IPS DF 19.7 (cell line): ENCODE measurements around the gene RPLP1.
A peak's percentile ranks its signal among the peaks of the same experiment; 100 is the strongest.

Experiments used
- DNase-seq: peaks from one replicate; pipeline ENCODE4 v3.0.0-alpha.2; 2013; ENCODE audit warnings: low read depth, low spot score

The RPLP1 gene

DNA sequence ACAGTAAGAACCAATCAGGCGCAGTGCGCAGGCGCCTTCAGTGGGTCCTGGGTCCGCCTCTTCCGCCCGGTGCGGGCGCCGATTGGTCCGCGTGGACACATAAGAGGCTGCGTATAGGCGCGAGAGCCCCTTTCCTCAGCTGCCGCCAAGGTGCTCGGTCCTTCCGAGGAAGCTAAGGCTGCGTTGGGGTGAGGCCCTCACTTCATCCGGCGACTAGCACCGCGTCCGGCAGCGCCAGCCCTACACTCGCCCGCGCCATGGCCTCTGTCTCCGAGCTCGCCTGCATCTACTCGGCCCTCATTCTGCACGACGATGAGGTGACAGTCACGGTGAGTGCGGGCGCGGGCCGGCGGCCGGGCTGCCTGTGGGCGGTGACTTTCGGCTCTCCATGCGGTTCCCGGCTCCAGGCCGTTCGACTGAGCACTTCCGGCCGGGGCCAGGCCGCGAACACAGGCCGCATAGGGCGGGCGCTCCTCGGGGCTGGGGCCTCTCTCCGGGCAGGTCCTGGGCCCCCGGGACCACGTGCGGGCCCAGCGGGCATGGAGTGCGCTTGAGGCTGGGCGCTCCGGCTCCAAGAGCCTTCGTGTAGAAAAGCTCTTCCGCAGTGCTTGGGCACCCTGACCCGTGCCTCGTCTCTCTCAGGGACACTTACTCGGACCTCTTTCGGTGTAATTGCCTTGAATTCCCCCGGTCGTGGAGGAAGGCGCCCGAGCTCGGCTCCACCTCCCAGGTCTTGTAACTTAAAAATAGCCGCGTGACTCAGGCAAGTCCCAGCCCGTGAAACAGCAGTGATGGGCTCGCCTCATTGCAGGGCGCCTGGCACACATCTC is at the start of gene RPLP1:
RPLP1 (plus strand) TSS at position 127 of the 830 bp plus-strand sequence; CDS start at position 258, 131 bp downstream.
- peak; percentile 72 for DNase-seq

DNA sequence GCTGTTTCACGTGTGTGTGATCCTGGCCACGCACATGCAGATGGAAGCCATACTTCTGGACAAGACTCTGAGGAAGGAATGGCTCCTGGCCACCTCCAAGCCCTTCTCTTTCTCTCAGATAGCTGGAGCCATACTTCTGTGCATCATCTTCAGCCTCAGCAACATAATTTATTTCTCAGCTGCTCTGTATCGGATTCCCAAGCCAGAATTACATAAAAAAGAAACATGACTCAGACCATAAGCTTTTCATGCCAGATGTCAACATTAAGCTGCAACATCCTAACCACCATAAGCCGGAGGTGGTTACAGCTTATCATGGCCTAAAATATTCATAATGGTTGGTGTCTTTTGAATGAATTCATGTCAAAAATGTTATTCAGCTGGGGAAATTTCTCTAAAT is 49.0 kb upstream of the RPLP1 start:
- no peak for DNase-seq

DNA sequence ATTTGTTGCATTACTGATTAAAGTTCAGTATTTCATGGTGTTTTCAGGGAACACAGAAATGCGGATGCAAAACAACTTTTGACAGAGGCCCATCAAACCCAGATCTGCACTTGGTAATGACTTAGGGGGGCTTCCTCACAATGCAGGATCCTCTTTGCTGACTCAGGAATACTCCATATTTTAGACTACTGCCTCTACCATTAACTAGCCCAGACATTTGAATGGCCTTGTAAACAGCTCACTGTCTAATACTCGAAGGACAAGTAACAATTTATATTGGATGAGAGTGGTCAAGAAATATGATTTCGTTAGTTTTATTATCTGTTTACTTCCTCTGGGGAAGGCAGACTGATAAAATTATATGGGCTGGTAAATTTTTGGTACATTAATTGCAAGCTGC is 47.5 kb upstream of the RPLP1 start:
- DNase-seq, result no peak

DNA sequence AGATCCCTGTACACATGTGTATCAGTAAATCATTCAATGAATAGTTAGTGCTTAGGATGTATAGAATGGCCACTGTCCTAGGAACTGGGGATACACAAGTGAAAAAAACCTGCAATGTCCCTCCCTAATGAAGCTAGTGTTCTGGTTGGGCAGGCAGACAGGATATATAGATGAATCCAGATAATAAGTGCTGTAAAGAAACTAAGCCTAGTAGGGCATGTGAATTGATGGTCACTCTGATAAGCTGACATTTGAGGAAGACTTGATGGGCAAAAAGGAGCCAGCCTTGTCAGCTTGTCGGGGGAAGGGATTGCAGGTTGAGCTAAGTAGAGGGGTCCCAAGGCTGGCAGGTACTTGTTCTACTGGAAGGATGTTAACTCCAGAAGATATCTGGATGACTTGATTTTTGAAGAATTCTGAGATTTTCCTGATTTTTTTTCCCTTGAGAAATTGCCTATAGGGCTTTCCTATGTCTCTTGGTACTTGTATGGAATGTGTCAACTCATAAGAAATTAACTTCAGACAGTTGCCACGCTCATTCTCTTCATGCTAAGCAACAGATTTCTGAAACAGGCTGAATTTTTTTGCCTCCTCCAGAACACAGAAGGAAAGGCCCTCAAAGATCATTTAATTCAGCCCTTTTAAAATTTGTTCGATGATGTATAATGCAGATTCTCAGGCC is 44.8 kb upstream of the RPLP1 start:
- no peak for DNase-seq

DNA sequence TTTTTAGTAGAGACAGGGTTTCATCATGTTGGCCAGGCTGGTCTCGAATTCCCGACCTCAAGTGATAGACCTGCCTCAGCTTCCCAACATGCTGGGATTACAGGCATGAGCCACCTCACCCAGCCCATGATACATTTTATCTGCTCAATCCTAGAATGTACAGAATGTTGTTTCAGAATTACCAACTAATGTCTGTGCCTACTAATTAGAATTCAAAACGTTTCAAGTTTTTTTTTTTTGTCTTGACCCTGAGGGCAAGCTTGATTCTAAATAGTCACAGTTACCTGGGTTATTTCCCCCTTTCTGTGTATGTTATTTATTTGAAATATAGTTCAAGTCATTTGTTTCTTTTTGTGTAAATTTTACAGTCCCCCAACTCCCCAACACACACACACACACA is 43.8 kb upstream of the RPLP1 start:
- DNase-seq, result no peak

DNA sequence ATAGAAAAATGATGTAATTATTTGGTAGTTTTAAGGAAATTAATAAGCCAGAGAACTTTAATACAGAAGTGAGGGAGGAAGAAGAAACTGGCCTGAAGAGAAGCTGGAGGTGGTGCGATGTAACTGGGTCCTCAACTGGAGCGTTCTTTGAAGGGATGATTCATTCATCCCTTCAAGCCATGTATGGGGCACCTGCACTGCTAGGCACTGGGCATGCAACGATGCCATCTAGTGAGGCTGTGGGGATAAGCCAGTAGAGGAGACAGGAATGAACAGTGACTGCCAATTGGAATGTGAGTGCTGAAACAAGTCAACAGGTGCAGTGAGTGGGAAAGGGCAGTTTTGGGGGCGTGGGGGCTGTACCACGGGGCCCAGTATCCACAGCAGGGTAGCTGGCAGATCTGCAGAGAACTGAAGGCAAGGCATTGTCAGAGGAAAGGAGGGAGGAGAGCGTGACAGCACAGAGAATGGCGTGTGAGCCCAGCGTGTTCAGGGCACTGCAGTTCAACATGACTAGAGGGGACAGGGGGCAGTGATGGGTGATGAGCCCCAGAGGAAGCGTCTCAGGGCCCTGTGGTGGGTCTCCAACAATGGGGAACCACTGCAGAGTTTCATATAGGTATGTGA is 42.3 kb upstream of the RPLP1 start:
- no peak for DNase-seq

DNA sequence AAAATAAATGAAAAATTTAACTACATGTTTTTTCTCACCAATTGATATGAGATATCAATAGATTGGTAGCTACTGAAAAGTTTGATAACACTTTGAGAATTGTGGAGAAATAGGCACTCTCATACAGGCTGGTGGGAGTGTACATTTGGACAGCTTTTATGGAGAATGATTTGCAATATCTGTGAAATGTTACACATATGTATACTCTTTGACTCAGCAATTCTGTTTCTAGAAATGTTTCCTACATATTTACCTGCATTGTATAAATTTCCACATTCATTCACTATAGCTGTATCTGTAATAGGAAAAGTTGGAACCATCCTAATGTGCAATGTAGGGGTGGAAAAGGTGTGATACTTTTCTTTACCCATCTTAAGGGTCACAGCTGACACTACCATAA is 40.3 kb upstream of the RPLP1 start:
- DNase-seq, result no peak

DNA sequence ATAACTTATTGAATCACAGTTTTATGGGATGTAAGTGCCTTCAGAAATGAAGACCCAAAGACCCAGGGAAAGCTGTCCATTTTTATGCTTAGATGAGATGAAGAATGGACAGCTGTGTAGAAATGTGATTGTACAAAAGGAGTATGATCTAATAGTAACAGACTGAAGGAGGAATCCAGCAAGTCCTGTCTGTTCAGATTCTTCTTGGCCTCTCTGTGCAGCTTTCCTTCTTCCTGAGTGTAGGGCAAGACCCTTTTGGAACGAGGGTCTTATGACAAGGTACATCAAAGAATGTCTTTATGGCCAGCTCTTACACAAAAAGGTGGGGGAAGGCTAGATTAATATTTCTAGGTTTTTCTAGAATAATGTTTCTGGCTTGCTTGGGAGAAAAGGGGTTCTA is 39.9 kb upstream of the RPLP1 start:
- no peak for DNase-seq

DNA sequence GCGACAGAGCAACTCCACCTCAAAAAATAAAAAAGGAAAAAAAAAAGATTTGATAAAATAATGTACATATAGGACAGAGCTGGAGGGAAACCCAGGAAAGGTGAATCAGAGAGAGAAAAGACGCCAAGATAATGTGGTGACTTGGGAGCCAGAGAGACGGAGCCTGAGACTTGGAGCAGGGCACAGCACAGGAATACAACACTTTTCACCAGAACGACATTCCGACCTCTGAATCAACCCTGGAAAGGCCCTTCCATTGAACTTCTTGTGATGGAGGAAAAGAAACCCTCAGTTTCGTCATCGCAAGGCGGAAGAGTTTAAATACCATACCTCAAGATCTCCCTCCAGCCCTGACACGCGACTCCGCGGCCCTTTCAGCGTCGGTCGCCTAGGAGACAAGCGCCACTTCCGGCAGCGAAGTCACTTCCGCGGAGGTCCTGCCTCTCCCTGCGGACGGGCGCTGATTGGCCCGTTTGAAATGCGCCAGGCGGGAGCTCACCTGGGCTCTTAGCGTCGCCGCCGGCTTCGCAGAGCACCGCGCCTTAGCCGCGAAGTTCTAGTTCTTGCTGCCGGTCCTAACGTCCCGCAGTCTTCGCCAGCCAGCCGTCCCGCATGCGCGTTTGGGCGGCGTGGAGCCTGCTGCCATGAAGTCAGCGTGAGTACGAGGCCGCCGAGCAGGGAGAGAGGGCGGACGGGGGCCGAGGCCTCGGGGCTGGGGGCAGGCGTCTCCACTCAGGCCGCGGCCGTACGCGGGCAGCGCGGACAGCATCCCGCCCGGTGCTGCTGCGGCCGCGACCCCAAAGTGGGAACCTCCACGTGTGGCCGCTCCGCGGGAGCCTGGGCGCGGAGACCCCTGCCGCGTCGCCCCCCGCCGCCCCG is 38.6 kb upstream of the RPLP1 start, which contains the start of gene KIF23:
KIF23 (plus strand) TSS at position 528 of the 879 bp plus-strand sequence; CDS start at position 645, 117 bp downstream.
- peak; percentile 88 for DNase-seq

DNA sequence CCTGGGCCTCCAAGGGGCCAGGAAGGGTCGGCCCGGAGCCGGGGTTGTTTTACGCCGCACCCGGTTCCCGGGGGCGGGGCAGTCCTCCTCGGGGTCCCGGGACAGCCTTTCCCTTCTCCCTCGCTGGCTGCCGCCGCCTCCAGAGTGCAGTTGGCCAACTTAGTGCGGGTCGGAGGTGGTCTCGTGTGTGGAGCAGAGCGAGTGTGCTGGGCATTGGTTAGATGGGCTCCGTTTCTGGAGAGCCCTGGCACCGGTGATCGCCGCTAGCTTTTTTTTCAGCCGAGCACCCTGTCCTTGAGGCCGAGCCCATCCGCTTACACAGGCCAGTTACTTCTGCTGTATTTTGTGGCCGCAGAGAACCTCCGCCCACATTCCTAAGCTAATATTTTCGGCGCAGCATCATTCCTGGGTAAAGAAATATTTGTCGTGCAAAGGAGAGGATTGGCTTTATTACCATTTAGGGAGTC is 37.9 kb upstream of the RPLP1 start:
- no peak for DNase-seq

DNA sequence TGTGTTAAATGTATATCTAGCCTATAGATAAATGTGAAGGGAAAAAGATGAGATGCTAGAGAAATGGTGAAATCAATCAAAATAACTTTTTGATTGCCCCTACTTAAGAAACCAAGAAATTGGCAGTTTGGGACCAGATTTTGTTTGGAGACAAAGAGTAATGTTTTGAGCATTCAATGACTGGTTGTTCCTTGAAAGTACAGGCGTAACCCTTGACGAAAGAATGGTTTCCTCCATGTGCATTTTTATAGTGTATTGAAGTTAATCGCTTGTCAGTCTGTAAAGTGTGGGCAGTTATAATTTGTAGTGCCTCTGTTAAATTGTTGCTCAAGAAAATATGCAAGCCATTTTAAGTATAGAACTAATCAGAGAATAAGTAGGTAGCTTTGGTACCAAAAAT is 37.2 kb upstream of the RPLP1 start:
- DNase-seq, result no peak

DNA sequence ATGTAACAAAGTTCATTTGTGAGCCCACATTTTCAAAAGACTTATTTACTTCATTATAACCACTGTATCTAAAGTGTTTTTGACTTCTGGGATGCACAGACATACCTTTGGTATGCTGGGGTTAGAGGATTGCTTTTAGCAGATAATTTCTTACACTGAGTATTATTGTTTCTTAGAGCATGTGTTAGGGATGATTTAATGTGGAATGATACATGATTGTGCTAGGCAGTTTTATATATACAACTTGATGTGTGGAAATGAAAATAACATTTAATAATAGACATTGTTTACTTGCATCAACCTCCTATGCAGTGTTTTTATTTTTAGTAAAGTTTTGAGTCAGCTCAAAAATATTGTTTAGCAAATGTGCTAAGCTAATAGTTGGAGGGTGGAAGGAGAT is 35.0 kb upstream of the RPLP1 start:
- no peak for DNase-seq

DNA sequence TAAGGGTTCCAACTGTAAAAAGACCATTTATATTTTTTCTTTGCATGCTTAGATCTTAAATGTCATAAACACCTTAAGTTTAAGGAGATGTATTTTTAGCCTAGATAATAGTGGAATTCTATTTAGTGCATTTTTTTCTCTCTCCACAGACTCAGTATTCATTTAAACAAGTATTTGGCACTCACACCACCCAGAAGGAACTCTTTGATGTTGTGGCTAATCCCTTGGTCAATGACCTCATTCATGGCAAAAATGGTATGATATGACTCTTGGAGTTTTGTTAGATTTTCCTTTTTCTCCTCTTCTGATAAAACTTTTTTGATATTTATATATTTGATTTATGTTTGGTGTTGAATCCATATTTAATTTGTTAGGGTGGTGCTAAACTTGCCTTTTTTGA is 31.1 kb upstream of the RPLP1 start:
- DNase-seq, result no peak

DNA sequence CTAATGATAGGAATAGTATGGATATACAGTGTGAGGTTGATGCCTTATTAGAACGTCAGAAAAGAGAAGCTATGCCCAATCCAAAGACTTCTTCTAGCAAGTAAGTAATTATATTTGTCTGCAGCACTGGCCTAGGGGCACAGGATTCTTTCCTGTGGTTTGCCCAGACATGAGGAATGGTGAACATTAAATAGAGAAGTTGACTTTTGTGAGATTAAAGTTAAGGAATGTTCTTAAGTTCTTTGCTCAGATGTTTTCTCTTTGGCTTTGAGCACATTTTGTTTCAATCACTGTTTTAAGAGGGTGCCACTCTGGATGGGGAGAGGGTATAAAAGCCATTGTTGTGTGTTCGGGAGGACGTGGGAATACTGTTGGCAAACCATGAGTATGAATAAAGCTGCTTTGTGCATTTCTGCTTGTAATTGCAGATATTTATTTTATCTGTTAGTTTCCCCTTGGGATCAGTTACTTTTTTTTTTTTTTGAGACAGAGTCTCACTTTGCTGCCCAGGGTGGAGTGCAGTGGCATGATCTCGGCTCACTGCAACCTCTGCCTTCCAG is 30.2 kb upstream of the RPLP1 start:
- no peak for DNase-seq

DNA sequence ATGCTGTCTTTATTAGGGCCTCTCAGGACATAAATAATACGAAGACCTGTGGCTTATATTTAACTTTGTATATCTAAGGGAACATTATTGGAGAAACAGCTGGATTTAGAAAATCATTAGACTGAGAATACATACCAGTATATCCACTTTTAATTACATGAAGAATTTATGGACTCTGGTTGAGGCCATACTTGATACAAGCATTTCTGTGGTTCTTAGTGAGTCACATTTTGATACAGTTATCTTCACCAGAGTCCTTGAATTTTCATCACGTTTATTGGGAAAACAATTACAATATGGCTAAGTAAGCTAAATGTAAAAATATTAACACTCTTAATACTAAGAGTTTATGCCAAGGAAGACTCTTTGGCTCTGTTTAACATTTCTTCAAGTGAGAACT is 28.6 kb upstream of the RPLP1 start:
- no peak for DNase-seq

DNA sequence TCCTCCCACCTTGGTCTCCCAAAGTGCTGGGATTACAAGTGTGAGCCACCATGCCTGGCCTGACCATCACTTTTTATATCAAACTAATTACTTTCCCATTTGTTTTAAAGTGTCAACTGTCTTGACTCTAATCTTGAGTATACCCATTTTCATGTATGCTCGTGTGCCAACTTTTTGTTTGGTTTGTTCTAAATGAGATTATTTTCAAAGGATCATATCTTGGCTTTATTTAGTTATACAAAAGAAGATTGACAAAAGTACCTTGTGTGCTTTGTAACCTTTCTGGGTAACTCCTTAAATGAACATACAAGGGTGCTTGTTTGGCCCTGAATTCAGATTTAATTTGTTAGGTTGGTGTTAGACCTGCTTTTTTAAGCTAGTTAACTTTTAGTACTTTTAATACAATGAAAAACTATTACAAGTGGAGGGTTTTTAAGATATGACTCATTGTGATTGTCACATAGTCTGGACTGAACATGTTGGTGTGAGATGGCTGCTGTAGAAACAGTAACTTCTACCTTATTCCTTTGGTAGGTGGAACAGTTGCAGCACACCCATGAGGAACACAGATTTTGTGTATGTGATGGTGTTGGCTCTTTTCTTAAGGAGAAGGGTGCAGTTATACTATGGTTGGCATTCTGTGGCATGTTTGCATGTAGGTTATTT is 27.7 kb upstream of the RPLP1 start:
- no peak for DNase-seq

DNA sequence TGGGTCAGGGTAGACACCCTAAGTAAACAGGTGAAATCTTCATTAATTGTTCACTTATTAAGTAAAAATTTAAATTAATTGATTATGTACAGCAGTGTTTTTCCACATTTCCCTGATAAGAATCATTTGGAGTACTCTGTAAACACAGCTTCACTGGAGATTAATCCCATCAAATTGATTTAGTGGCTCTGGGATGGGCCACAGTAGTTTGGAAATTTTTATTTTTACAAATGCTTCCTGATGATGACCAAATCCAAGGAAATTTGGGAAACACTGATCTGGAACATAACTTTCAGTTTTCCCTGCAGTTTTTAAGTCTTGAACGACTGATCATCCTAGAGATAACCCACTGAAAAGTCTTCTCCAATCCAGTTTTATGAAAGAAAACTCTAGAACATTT is 18.8 kb upstream of the RPLP1 start:
- DNase-seq, result no peak

DNA sequence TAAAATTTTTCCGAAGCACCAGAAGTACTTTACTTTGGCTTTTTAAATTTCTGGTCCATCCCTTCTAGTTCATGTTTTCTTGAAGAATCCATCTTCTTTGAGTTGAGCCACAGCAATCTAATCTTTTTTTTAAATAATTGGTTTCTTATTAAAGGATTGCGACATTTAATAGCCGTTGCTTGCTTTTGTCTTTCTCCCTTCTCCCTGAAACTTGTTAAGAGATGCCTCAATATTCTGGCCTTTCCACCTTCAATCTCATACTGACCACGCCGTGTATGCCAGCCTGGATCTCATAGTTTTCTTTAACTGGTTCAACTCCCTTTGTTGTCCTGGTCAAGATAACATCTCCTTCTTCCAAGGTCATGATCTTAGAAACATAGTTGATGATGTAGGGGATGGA is 18.4 kb upstream of the RPLP1 start:
- DNase-seq, result no peak

DNA sequence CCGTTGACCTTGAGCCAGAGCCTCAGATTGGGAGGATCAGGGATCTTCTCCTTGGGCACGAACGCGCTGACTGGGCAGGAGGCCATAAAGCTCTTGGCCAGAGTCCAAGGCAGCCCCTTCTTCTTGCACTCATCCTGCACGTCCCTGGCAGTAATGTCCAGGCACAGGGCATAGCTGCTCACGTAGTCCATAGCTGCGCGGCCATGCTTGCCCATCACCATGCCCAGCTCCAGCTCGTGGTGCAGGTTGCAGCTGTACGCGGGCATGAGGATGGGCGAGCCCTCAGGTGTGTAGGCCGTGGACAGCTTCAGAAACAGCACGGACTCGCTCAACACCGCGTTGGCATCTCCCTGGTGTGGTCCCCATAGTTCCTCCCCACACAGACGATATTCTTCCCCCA is 17.9 kb upstream of the RPLP1 start:
- DNase-seq, result no peak

DNA sequence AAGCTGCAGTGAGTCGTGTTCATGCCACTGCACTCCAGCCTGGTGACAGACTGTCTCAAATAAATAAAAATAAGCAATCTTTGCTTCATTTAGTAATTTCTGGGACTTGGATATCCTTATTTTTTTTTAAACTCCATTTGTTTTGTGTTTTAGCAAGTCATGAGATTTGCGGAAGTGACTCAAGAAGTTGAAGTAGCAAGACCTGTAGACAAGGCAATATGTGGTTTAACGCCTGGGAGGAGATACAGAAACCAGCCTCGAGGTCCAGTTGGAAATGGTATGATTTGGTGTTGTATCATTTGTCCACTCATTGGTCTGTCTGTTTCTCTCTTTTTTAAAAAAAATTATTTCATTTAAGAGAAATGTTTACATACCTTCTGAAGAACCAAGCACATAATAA is 16.6 kb upstream of the RPLP1 start:
- no peak for DNase-seq

DNA sequence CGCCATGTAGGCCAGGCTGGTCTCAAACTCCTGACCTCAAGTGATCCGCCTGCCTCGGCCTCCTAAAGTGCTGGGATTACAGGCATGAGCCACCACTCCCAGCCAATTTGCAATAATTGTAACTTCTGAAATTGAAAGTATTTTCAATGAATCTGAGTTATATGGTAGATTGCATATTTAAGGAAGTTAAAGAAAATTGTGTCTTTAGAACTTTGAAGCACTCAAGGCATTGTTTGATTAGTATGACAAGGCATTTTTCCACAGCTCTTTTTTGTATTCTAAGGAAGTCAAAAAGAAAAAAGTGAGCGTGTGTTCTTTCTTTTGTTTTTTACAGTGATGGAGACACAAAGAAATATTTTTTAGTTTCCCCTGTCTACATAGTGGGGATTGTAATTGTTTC is 15.7 kb upstream of the RPLP1 start:
- DNase-seq, result no peak
